Peyer's patch (tissue), 4 donors: Measurements from ENCODE around the gene BICC1. TPM values are rescaled to one million over a fixed set of nuclear protein-coding genes. Genes with fewer than 3 reads are reported as not detected.

Experiments used
- DNase-seq, 3 donors: peaks; one replicate each; pipeline ENCODE4 v3.0.0-alpha.2; 2017 to 2019
- H3K27ac ChIP-seq, 4 donors: fragments of 200-600 bp; sonication (generic); one replicate each; pipeline ENCODE4 v1.5.1; 2016 to 2019
- H3K27me3 ChIP-seq, 2 donors: fragments of 200-600 bp; sonication (generic); one replicate each; pipeline ENCODE4 v1.5.1; 2019
- H3K36me3 ChIP-seq, 3 donors: fragments of 200-600 bp; sonication (generic); one replicate each; pipeline ENCODE4 v1.5.1; 2016 to 2019
- H3K4me1 ChIP-seq, 4 donors: fragments of 200-600 bp; sonication (generic); one replicate each; pipeline ENCODE4 v1.5.1; 2016 to 2019
- H3K4me3 ChIP-seq, 4 donors: fragments of 200-600 bp; sonication (generic); 1 replicate in 3 of 4; 2 replicates in 1 of 4; pipeline ENCODE4 v1.5.1; 2016 to 2019; ENCODE audit warnings: mild to moderate bottlenecking in 1 of 4
- H3K9me3 ChIP-seq, 4 donors: fragments of 200-600 bp; sonication (generic); one replicate each; pipeline ENCODE4 v1.5.1; 2016 to 2019; ENCODE audit warnings: mild to moderate bottlenecking in 1 of 4
- POLR2A ChIP-seq, 2 donors: fragments of 450-650 bp; IDR thresholded peaks; one replicate each; pipeline ENCODE4 v1.5.1; 2017; ENCODE audit warnings: antibody characterized with exemption in 2 of 2, mild to moderate bottlenecking in 2 of 2, moderate library complexity in 2 of 2
- total RNA-seq, 4 donors: library from RNA; depleted of rRNA; stranded (reverse); fragments of >200 nt; gene quantifications; one replicate each; pipeline ENCODE4 v1.1.0, GENCODE V29; 2016
- TF ChIP-seq, protein P1 (sequence below), 6 experiments: fragments of 450-650 bp in 4 of 6; fragments of 200-600 bp in 2 of 6; sonication (generic) in 1 of 6; IDR thresholded peaks; one replicate each; pipeline ENCODE4 v1.5.1; 2017 to 2019; ENCODE audit warnings: antibody characterized with exemption in 6 of 6, mild to moderate bottlenecking in 3 of 6, moderate library complexity in 1 of 6

BICC1 gene
- total RNA-seq, 4 donors from 2014 or later: 1.1 to 19.0 (median 2.6) TPM

- no peaks in the 10 kb centered on the region for H3K4me1 ChIP-seq
- DNase-seq: no peak
- H3K9me3 ChIP-seq: no peaks in the 10 kb centered on the region
- H3K27ac ChIP-seq: no peak overlapping the region
- no peaks in the 10 kb centered on the region for H3K36me3 ChIP-seq
- H3K4me3 ChIP-seq: no peak overlapping the region
- TF ChIP-seq POLR2A (IDR thresholded peaks at IDR 0.05): no peak
- TF ChIP-seq, protein P1, sequence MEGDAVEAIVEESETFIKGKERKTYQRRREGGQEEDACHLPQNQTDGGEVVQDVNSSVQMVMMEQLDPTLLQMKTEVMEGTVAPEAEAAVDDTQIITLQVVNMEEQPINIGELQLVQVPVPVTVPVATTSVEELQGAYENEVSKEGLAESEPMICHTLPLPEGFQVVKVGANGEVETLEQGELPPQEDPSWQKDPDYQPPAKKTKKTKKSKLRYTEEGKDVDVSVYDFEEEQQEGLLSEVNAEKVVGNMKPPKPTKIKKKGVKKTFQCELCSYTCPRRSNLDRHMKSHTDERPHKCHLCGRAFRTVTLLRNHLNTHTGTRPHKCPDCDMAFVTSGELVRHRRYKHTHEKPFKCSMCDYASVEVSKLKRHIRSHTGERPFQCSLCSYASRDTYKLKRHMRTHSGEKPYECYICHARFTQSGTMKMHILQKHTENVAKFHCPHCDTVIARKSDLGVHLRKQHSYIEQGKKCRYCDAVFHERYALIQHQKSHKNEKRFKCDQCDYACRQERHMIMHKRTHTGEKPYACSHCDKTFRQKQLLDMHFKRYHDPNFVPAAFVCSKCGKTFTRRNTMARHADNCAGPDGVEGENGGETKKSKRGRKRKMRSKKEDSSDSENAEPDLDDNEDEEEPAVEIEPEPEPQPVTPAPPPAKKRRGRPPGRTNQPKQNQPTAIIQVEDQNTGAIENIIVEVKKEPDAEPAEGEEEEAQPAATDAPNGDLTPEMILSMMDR (IDR thresholded peaks at IDR 0.05): no peak
- no peaks in the 10 kb centered on the region for H3K27me3 ChIP-seq
These were observed 295.0 kb downstream of the BICC1 start for GRCh38 chr10:58807629-58808022.

- no peak overlapping the region for H3K4me3 ChIP-seq
- H3K4me1 ChIP-seq: no peaks in the 10 kb centered on the region
- no peak for DNase-seq
- H3K27me3 ChIP-seq: no peaks in the 10 kb centered on the region
- no peaks in the 10 kb centered on the region for H3K9me3 ChIP-seq
- no peaks in the 10 kb centered on the region for H3K36me3 ChIP-seq
- TF ChIP-seq, protein P1 (IDR thresholded peaks at IDR 0.05): no peak
- TF ChIP-seq POLR2A (IDR thresholded peaks at IDR 0.05): no peak
- H3K27ac ChIP-seq: no peak overlapping the region
These were observed 298.1 kb downstream of the BICC1 start for GRCh38 chr10:58810751-58811150.

DNA sequence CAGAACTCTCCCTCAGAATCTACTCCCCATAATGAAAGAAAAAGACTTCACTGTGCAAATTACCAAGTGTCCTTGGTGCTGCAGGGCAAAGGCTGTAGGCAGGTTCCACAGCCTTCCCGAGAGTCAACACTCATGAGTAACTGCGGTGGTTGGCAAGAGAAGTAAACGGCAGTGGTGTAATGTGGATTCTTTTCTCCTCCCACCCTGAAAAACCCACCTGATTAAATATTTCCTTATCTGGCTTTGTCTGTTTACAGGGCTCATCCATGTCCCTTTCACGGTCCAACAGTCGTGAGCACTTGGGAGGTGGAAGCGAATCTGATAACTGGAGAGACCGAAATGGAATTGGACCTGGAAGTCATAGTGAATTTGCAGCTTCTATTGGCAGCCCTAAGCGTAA is 300.9 kb downstream of the BICC1 start:
- no peaks in the 10 kb centered on the region for H3K36me3 ChIP-seq
- H3K27me3 ChIP-seq: no peaks in the 10 kb centered on the region
- no peaks in the 10 kb centered on the region for H3K4me1 ChIP-seq
- no peaks in the 10 kb centered on the region for H3K9me3 ChIP-seq
- TF ChIP-seq, protein P1 (IDR thresholded peaks at IDR 0.05): no peak
- TF ChIP-seq POLR2A (IDR thresholded peaks at IDR 0.05): no peak
- DNase-seq: no peak
- H3K27ac ChIP-seq: no peak overlapping the region
- no peak overlapping the region for H3K4me3 ChIP-seq

DNA sequence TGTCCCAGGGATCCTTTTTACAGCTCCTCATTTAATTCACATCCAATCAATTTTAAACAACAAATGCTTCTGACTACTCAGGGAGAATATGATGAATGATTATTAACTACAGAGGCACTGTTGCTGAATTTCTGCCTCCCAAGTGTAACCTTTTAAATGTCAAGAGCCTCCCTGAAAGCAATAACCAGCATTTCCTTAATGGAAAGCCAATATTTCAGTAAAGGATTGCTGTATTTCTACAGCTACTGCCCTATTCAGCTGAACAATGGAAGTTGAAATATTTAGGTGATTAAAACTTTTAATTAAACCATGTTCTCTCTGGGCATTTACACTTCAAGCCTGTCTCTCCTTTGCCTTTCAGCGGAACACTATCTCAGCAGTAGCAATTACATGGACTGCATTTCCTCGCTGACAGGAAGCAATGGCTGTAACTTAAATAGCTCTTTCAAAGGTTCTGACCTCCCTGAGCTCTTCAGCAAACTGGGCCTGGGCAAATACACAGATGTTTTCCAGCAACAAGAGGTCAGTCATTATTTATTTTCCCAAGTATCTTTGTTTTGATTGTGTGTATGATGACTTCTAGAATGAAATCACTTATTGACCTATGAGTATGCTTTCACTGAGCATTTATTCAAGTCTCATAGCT is 304.7 kb downstream of the BICC1 start:
- TF ChIP-seq POLR2A (IDR thresholded peaks at IDR 0.05): no peak
- TF ChIP-seq, protein P1 (IDR thresholded peaks at IDR 0.05): no peak
- Histone ChIP-seq H3K36me3 (no peaks in the 10 kb centered on the region), H3K27me3 (no peaks in the 10 kb centered on the region), H3K4me1 (no peaks in the 10 kb centered on the region), H3K27ac (no peak overlapping the region), H3K9me3 (no peaks in the 10 kb centered on the region), H3K4me3 (no peak overlapping the region)
- DNase-seq: no peak

- Histone ChIP-seq H3K36me3 (no peaks in the 10 kb centered on the region), H3K9me3 (no peaks in the 10 kb centered on the region), H3K27ac (no peak overlapping the region), H3K27me3 (no peaks in the 10 kb centered on the region), H3K4me1 (no peaks in the 10 kb centered on the region), H3K4me3 (no peak overlapping the region)
- TF ChIP-seq, protein P1 (IDR thresholded peaks at IDR 0.05): no peak
- no peak for TF ChIP-seq POLR2A (IDR thresholded peaks at IDR 0.05)
- DNase-seq: no peak
These were observed 306.2 kb downstream of the BICC1 start for GRCh38 chr10:58818900-58819299.

GRCh38 chr10:58820386-58820785 is 307.7 kb downstream of the BICC1 start:
- TF ChIP-seq, protein P1 (IDR thresholded peaks at IDR 0.05): no peak
- TF ChIP-seq POLR2A (IDR thresholded peaks at IDR 0.05): no peak
- H3K27me3 ChIP-seq: no peaks in the 10 kb centered on the region
- no peak overlapping the region for H3K4me3 ChIP-seq
- H3K36me3 ChIP-seq: no peaks in the 10 kb centered on the region
- no peak overlapping the region for H3K27ac ChIP-seq
- no peak for DNase-seq
- no peaks in the 10 kb centered on the region for H3K4me1 ChIP-seq
- no peaks in the 10 kb centered on the region for H3K9me3 ChIP-seq
